Measurements from ENCODE around the gene DSTN.

- TF ChIP-seq CTCF (conservative IDR thresholded peaks at IDR 0.05; ENCODE audit: low read length) (no peak), EZH2phosphoT487 (IDR thresholded peaks at IDR 0.05; ENCODE audit: borderline replicate concordance, low read depth, low read length) (no peak)
These were observed 71.7 kb downstream of the DSTN start for GRCh38 chr20:17641520-17641964.

Measured in OCI-LY7 (cell line).